ENCODE results near the gene DMD. TPM values are rescaled to one million over a fixed set of nuclear protein-coding genes. Genes with fewer than 3 reads are reported as not detected.

DMD gene
- total and polyA plus RNA-seq, 4 donors, result 3.9 to 73.8 (median 11.2) TPM

DNA sequence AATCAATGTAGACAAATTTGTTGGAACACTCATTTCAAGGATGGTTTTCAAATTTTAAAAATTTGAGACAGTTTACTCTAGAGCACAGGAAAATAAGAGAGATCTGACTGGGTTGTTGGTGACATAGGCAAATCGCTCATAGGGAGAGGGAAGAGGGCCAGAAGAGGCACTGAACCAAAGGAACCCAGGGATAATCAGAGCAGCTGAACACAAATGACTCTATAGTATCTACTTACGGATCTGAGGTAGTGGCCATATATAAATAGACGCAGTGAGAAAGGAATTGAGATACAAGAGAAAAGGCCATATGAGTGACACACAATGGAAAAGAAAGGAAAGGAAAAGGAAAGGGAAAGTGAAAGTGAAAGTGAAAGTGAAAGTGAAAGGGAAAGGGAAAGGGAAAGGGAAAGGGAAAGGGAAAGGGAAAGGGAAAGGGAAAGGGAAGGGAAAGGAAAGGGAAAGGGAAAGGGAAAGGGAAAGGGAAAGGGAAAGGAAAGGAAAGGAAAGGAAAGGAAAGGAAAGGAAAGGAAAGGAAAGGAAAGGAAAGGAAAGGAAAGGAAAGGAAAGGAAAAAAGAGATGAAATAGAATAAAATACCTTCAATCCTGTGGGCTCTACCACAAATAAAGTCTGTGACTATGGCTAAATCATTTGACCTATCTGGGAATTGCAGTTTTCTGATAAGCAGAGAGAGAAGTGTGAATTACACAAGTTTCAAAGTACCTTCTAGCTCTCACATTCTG is 759.2 kb downstream of the DMD start:
- 84 to 89% methylated on average over 3 of the region's 3 CpGs for WGBS, 2 donors
- Histone ChIP-seq H3K27ac (ENCODE audit: low read depth in 1 of 2, low read length in 1 of 2) (no peak overlapping the region), H3K9ac (ENCODE audit: insufficient read depth in 1 of 2, low read length in 2 of 2) (no peak overlapping the region), H3K4me1 (ENCODE audit: control insufficient read depth in 5 of 5, insufficient read depth in 5 of 5, low read length in 5 of 5) (no peaks in the 10 kb centered on the region), H3K36me3 (ENCODE audit: control insufficient read depth in 4 of 4, insufficient read depth in 4 of 4, low read length in 4 of 4) (peaks cover 0 to 2% (median 0%) of the 10 kb centered on the region in 4 donors), H3K27me3 (ENCODE audit: control insufficient read depth in 3 of 3, insufficient read depth in 3 of 3, low read length in 2 of 3) (peaks cover 0 to 5% (median 0%) of the 10 kb centered on the region in 3 donors), H3K9me3 (ENCODE audit: control insufficient read depth in 4 of 4, insufficient read depth in 3 of 4, low read length in 3 of 4) (no peaks in the 10 kb centered on the region), H3K4me3 (no peak overlapping the region)
- TF ChIP-seq, protein P1, sequence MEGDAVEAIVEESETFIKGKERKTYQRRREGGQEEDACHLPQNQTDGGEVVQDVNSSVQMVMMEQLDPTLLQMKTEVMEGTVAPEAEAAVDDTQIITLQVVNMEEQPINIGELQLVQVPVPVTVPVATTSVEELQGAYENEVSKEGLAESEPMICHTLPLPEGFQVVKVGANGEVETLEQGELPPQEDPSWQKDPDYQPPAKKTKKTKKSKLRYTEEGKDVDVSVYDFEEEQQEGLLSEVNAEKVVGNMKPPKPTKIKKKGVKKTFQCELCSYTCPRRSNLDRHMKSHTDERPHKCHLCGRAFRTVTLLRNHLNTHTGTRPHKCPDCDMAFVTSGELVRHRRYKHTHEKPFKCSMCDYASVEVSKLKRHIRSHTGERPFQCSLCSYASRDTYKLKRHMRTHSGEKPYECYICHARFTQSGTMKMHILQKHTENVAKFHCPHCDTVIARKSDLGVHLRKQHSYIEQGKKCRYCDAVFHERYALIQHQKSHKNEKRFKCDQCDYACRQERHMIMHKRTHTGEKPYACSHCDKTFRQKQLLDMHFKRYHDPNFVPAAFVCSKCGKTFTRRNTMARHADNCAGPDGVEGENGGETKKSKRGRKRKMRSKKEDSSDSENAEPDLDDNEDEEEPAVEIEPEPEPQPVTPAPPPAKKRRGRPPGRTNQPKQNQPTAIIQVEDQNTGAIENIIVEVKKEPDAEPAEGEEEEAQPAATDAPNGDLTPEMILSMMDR (IDR thresholded peaks at IDR 0.05; ENCODE audit: control extremely low read depth, extremely low read depth), result no peak
- DNase-seq (no peak), ATAC-seq (ENCODE audit: insufficient read depth, low FRiP score) (no peak)

GRCh38 chrX:32448945-32449344 is 762.4 kb downstream of the DMD start:
- peaks cover 0 to 7% (median 0%) of the 10 kb centered on the region in 3 donors for H3K27me3 ChIP-seq (ENCODE audit: control insufficient read depth in 3 of 3, insufficient read depth in 3 of 3, low read length in 2 of 3)
- H3K9ac ChIP-seq (ENCODE audit: insufficient read depth in 1 of 2, low read length in 2 of 2), result no peak overlapping the region
- no peaks in the 10 kb centered on the region for H3K4me1 ChIP-seq (ENCODE audit: control insufficient read depth in 5 of 5, insufficient read depth in 5 of 5, low read length in 5 of 5)
- ATAC-seq (ENCODE audit: insufficient read depth, low FRiP score) (no peak), DNase-seq (no peak)
- peaks cover 0 to 2% (median 0%) of the 10 kb centered on the region in 4 donors for H3K36me3 ChIP-seq (ENCODE audit: control insufficient read depth in 4 of 4, insufficient read depth in 4 of 4, low read length in 4 of 4)
- TF ChIP-seq, protein P1 (IDR thresholded peaks at IDR 0.05; ENCODE audit: control extremely low read depth, extremely low read depth), result no peak
- H3K9me3 ChIP-seq (ENCODE audit: control insufficient read depth in 4 of 4, insufficient read depth in 3 of 4, low read length in 3 of 4), result no peaks in the 10 kb centered on the region
- 54 to 77% methylated on average over 2 of the region's 2 CpGs for WGBS, 2 donors
- no peak overlapping the region for H3K4me3 ChIP-seq
- no peak overlapping the region for H3K27ac ChIP-seq (ENCODE audit: low read depth in 1 of 2, low read length in 1 of 2)

DNA sequence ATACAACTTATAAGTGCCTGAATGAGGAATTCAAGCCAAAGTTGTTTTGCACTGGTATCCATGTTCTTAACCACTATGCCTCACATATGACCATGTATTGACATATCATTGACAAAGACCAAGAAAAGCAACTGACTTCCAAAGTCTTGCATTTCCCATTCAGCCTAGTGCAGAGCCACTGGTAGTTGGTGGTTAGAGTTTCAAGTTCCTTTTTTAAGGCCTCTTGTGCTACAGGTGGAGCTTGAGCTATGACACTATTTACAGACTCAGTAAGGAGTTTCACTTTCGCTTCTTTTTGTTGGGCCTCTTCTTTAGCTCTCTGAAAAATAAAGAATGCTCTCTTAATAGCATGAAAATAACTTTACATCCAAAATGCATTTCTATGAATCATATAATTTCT is 763.0 kb downstream of the DMD start:
- TF ChIP-seq, protein P1 (IDR thresholded peaks at IDR 0.05; ENCODE audit: control extremely low read depth, extremely low read depth), result no peak
- WGBS, 2 donors, result 57 to 75% methylated on average over 1 of the region's 1 CpG
- Histone ChIP-seq H3K36me3 (ENCODE audit: control insufficient read depth in 4 of 4, insufficient read depth in 4 of 4, low read length in 4 of 4) (peaks cover 0 to 2% (median 0%) of the 10 kb centered on the region in 4 donors), H3K4me3 (no peak overlapping the region), H3K4me1 (ENCODE audit: control insufficient read depth in 5 of 5, insufficient read depth in 5 of 5, low read length in 5 of 5) (no peaks in the 10 kb centered on the region), H3K9ac (ENCODE audit: insufficient read depth in 1 of 2, low read length in 2 of 2) (no peak overlapping the region), H3K9me3 (ENCODE audit: control insufficient read depth in 4 of 4, insufficient read depth in 3 of 4, low read length in 3 of 4) (no peaks in the 10 kb centered on the region), H3K27me3 (ENCODE audit: control insufficient read depth in 3 of 3, insufficient read depth in 3 of 3, low read length in 2 of 3) (peaks cover 0 to 9% (median 0%) of the 10 kb centered on the region in 3 donors), H3K27ac (ENCODE audit: low read depth in 1 of 2, low read length in 1 of 2) (no peak overlapping the region)
- ATAC-seq (ENCODE audit: insufficient read depth, low FRiP score) (no peak), DNase-seq (peak in 1 of 3 donors; percentile 12)

Measured in lung (tissue), 12 donors.